Measurements from ENCODE around the gene NMS. TPM values are rescaled to one million over a fixed set of nuclear protein-coding genes. Genes with fewer than 3 reads are reported as not detected.

Gene NMS
- total and polyA plus RNA-seq, 10 of the 15 experiments (the other 5 are each of a cell fraction or from before 2014, with no cell fraction given): not detected

DNA sequence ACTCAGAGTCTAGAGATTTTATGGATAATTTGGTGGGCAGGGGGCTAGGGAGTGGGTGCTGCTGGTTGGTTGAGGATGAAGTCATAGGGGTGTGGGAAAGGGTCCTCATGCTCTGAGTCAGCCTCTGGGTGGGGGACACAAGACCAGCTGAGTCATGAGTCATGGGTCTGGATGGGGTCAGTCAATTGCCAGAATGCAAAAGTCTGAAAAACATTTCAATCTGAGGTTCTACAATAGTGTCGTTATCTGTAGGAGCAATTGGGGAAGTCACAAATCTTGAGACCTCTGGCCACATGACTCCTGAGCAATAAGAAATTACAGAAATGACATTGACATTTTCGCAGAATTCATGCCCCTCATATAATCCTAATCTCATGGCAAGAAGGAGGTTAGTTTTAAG lies 15.1 kb downstream of the NMS start:
- intact Hi-C loops (cut with micrococcal nuclease; ENCODE audit: unreplicated experiment): loop anchor here (10.0 kb wide), 1 partner anchor 221 kb away; no protein-coding TSS in a partner anchor
- DNase-seq (ENCODE audit: low read depth, low spot score) (no peak), FAIRE-seq (no peak), ATAC-seq (no peak)
- 12% methylated on average over 2 of the region's 2 CpGs for WGBS (ENCODE audit: insufficient coverage, insufficient replicate concordance, low lambda C conversion rate, missing lambda C conversion rate)
- in situ Hi-C loops (cut with MboI): no loop called here
- H3K9ac ChIP-seq (ENCODE audit: control insufficient read depth, insufficient read depth, low read length): no peak overlapping the region
- RAD21 ChIA-PET (ENCODE audit: unreplicated experiment): no interaction called here
- H3K4me3 ChIP-seq: no peak overlapping the region
- H3K4me2 ChIP-seq (ENCODE audit: control insufficient read depth, insufficient read depth): no peak overlapping the region
- H3K79me2 ChIP-seq (ENCODE audit: control insufficient read depth, insufficient read depth, low read length): no peaks in the 10 kb centered on the region
- POLR2A ChIA-PET: no interaction called here
- CTCF ChIA-PET: no interaction called here
- TF ChIP-seq, protein P1, sequence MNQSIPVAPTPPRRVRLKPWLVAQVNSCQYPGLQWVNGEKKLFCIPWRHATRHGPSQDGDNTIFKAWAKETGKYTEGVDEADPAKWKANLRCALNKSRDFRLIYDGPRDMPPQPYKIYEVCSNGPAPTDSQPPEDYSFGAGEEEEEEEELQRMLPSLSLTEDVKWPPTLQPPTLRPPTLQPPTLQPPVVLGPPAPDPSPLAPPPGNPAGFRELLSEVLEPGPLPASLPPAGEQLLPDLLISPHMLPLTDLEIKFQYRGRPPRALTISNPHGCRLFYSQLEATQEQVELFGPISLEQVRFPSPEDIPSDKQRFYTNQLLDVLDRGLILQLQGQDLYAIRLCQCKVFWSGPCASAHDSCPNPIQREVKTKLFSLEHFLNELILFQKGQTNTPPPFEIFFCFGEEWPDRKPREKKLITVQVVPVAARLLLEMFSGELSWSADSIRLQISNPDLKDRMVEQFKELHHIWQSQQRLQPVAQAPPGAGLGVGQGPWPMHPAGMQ (IDR thresholded peaks at IDR 0.05; ENCODE audit: borderline replicate concordance): no peak
- TF ChIP-seq CBX5 (IDR thresholded peaks at IDR 0.05; ENCODE audit: low read depth) (no peak), NRF1 (conservative IDR thresholded peaks at IDR 0.05; ENCODE audit: low read depth, low read length) (no peak), ESRRA (IDR thresholded peaks at IDR 0.05; ENCODE audit: low read length) (no peak), IKZF2 (IDR thresholded peaks at IDR 0.05) (no peak), PAX8 (IDR thresholded peaks at IDR 0.05) (no peak)
- TF ChIP-seq, protein P2, sequence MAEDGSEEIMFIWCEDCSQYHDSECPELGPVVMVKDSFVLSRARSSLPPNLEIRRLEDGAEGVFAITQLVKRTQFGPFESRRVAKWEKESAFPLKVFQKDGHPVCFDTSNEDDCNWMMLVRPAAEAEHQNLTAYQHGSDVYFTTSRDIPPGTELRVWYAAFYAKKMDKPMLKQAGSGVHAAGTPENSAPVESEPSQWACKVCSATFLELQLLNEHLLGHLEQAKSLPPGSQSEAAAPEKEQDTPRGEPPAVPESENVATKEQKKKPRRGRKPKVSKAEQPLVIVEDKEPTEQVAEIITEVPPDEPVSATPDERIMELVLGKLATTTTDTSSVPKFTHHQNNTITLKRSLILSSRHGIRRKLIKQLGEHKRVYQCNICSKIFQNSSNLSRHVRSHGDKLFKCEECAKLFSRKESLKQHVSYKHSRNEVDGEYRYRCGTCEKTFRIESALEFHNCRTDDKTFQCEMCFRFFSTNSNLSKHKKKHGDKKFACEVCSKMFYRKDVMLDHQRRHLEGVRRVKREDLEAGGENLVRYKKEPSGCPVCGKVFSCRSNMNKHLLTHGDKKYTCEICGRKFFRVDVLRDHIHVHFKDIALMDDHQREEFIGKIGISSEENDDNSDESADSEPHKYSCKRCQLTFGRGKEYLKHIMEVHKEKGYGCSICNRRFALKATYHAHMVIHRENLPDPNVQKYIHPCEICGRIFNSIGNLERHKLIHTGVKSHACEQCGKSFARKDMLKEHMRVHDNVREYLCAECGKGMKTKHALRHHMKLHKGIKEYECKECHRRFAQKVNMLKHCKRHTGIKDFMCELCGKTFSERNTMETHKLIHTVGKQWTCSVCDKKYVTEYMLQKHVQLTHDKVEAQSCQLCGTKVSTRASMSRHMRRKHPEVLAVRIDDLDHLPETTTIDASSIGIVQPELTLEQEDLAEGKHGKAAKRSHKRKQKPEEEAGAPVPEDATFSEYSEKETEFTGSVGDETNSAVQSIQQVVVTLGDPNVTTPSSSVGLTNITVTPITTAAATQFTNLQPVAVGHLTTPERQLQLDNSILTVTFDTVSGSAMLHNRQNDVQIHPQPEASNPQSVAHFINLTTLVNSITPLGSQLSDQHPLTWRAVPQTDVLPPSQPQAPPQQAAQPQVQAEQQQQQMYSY (CRISPR knock-in tag; IDR thresholded peaks at IDR 0.05): no peak
- BruUV-seq (replicated peaks): no TSS peak
- no peak overlapping the region for H2AFZ ChIP-seq (ENCODE audit: control insufficient read depth, low read depth, low read length)
- H3K27me3 ChIP-seq (replicated peaks in 1 of 2; ENCODE audit: control insufficient read depth in 2 of 2, insufficient read depth in 2 of 2, low read length in 1 of 2): no peaks in the 10 kb centered on the region; a peak in 2 of 4 replicates
- H3K9me3 ChIP-seq (replicated peaks; ENCODE audit: control insufficient read depth, insufficient read depth, low read length): no peaks in the 10 kb centered on the region
- no peaks in the 10 kb centered on the region for H3K4me1 ChIP-seq (ENCODE audit: control insufficient read depth, insufficient read depth, low read length)
- SMC1A ChIA-PET (ENCODE audit: uncharacterized antibody, unreplicated experiment): interaction anchor here (0.5 to 1.5 kb wide), 2 partner anchors 9 to 1478 kb away, joined by 3 read pairs; no protein-coding TSS in a partner anchor
- H4K20me1 ChIP-seq (ENCODE audit: control insufficient read depth, insufficient read depth): no peaks in the 10 kb centered on the region
- no peak overlapping the region for H3K27ac ChIP-seq (ENCODE audit: control insufficient read depth, insufficient read depth)
- no peaks in the 10 kb centered on the region for H3K36me3 ChIP-seq (ENCODE audit: control insufficient read depth in 2 of 2, insufficient read depth in 2 of 2, low read length in 1 of 2)
